ENCODE results near the gene TACC3.

TACC3 gene

GRCh38 chr4:1793940-1794808 is 72.9 kb downstream of the TACC3 start:
- Histone ChIP-seq H3K9me2 (replicated peaks; ENCODE audit: control insufficient read depth, low read length) (no peaks in the 10 kb centered on the region), H3K4me2 (ENCODE audit: low read length) (no peak overlapping the region), H3F3A (ENCODE audit: control insufficient read depth, insufficient read depth) (no peaks in the 10 kb centered on the region), H3K4me3 (ENCODE audit: low read length) (no peak overlapping the region), H3K27me3 (ENCODE audit: control insufficient read depth, low read length) (peaks cover 39% of the 10 kb centered on the region), H4K20me1 (ENCODE audit: control insufficient read depth, insufficient read depth, low read depth, low read length) (no peaks in the 10 kb centered on the region; the same call in 1 of the 2 replicates), H3K79me2 (ENCODE audit: control insufficient read depth, low read length) (no peaks in the 10 kb centered on the region), H3K27ac (ENCODE audit: low read depth, low read length) (no peak overlapping the region), H3K9me3 (ENCODE audit: control insufficient read depth, insufficient read depth, low read length) (no peaks in the 10 kb centered on the region), H3K36me3 (ENCODE audit: control insufficient read depth, low read length) (no peaks in the 10 kb centered on the region), H3K4me1 (ENCODE audit: control insufficient read depth, low read length) (no peaks in the 10 kb centered on the region)
- TF ChIP-seq EZH2phosphoT487 (IDR thresholded peaks at IDR 0.05; ENCODE audit: borderline replicate concordance, low read length) (no peak), CTCF (IDR thresholded peaks at IDR 0.05; ENCODE audit: low read depth, low read length, poor library complexity, severe bottlenecking) (no peak)
